H1 (cell line): ENCODE data around the gene CKM. TPM values are rescaled to one million over a fixed set of nuclear protein-coding genes. Genes with fewer than 3 reads are reported as not detected.

Experiments
- CTCF ChIA-PET: fragments of 300-600 bp; sonication (Branson Sonifier 250); formaldehyde crosslinking; loops from one replicate; lab custom pipeline; 2021; ENCODE audit not compliant: partially characterized antibody; lab: Charles Lee
- POLR2A ChIA-PET: fragments of 300-600 bp; sonication (Branson Sonifier 250); formaldehyde crosslinking; loops from one replicate; lab custom pipeline; 2021; ENCODE audit warnings: inconsistent platforms; ENCODE audit not compliant: partially characterized antibody; lab: Charles Lee
- DNase-seq, 2 experiments: peaks; one replicate each; pipeline versions ENCODE4 v3.0.0 to v3.0.0-alpha.2; 2010 to 2022; ENCODE audit warnings: low spot score in 2 of 2, low read depth in 1 of 2, mixed read lengths in 1 of 2
- FAIRE-seq: peaks from 2 replicates; lab custom pipeline; 2011; peaks lifted over from hg19 to GRCh38; lab: Jason Lieb, UNC
- H2AFZ ChIP-seq: 2 replicates; pipeline ENCODE4 v1.8.1; 2012; ENCODE audit warnings: low read length, inconsistent platforms
- H2AK5ac ChIP-seq: 2 replicates; pipeline ENCODE4 v1.6.1; 2013; ENCODE audit warnings: low read depth, low read length
- H2BK120ac ChIP-seq: replicated peaks from 2 replicates; pipeline ENCODE3; 2013; ENCODE audit warnings: low read depth, low read length, inconsistent platforms
- H2BK12ac ChIP-seq: 2 replicates; pipeline ENCODE4 v1.6.1; 2013; ENCODE audit warnings: low read depth, low read length
- H2BK15ac ChIP-seq: 2 replicates; pipeline ENCODE4 v1.6.1; 2013; ENCODE audit warnings: low read length
- H2BK20ac ChIP-seq: 2 replicates; pipeline ENCODE4 v1.6.1; 2013; ENCODE audit warnings: low read length
- H2BK5ac ChIP-seq: 2 replicates; pipeline ENCODE4 v1.6.1; 2013; ENCODE audit warnings: low read depth, low read length
- H3K14ac ChIP-seq: 2 replicates; pipeline ENCODE4 v1.6.1; 2013; ENCODE audit warnings: inconsistent platforms; ENCODE audit not compliant: insufficient read length
- H3K18ac ChIP-seq: 2 replicates; pipeline ENCODE4 v1.6.1; 2013; ENCODE audit warnings: low read length; ENCODE audit errors: extremely low read depth
- H3K23ac ChIP-seq: 2 replicates; pipeline ENCODE4 v1.6.1; 2013; ENCODE audit warnings: inconsistent platforms; ENCODE audit not compliant: insufficient read length
- H3K23me2 ChIP-seq: 2 replicates; pipeline ENCODE4 v1.6.1; 2013; ENCODE audit warnings: low read depth, low read length
- H3K27ac ChIP-seq: 2 replicates; pipeline ENCODE4 v1.6.1; 2011; ENCODE audit warnings: low read depth, low read length, inconsistent platforms
- H3K27me3 ChIP-seq, 4 experiments: replicated peaks in 1 of 4; 1 replicate in 1 of 4; 2 replicates in 3 of 4; pipeline versions ENCODE4 v1.6.1 to v1.8.1; 2011 to 2013; ENCODE audit warnings: low read length in 3 of 4, mild to moderate bottlenecking in 3 of 4, inconsistent platforms in 2 of 4, mixed read lengths in 2 of 4, moderate library complexity in 1 of 4; ENCODE audit not compliant: control insufficient read depth in 3 of 4, insufficient read depth in 3 of 4; ENCODE audit errors: extremely low read depth in 1 of 4
- H3K36me3 ChIP-seq, 4 experiments: 2 replicates each; pipeline versions ENCODE4 v1.6.1 to v1.8.1; 2011 to 2013; ENCODE audit warnings: mild to moderate bottlenecking in 4 of 4, low read length in 3 of 4, moderate library complexity in 2 of 4, control low read depth in 1 of 4, inconsistent platforms in 1 of 4; ENCODE audit not compliant: insufficient read depth in 4 of 4, control insufficient read depth in 2 of 4
- H3K4ac ChIP-seq: replicated peaks from 2 replicates; pipeline ENCODE3; 2013; ENCODE audit warnings: low read length, low read depth, mixed read lengths, inconsistent platforms; ENCODE audit not compliant: insufficient read length
- H3K4me1 ChIP-seq, 4 experiments: replicated peaks in 1 of 4; 1 replicate in 1 of 4; 2 replicates in 3 of 4; pipeline versions ENCODE4 v1.6.1 to v1.8.1; 2011 to 2013; ENCODE audit warnings: low read length in 3 of 4, inconsistent platforms in 2 of 4, mixed read lengths in 1 of 4; ENCODE audit not compliant: insufficient read depth in 4 of 4, control insufficient read depth in 3 of 4
- H3K4me2 ChIP-seq, 2 experiments: 2 replicates each; pipeline versions ENCODE4 v1.6.1 to v1.8.1; 2011 to 2013; ENCODE audit warnings: low read depth in 2 of 2, low read length in 2 of 2, control low read depth in 1 of 2, inconsistent platforms in 1 of 2, mild to moderate bottlenecking in 1 of 2; ENCODE audit not compliant: insufficient read depth in 1 of 2
- H3K4me3 ChIP-seq, 4 experiments: fragments of 200-600, 300-600 bp in 1 of 4; sonication (generic), shearing (Covaris generic), sonication (Bioruptor Twin) in 1 of 4; 2 replicates each; pipeline versions ENCODE4 v1.5.1 to v1.8.1; 2011 to 2016; ENCODE audit warnings: low read length in 4 of 4, low read depth in 3 of 4, control low read depth in 2 of 4, inconsistent platforms in 2 of 4, mild to moderate bottlenecking in 2 of 4, mixed read lengths in 1 of 4, moderate library complexity in 1 of 4; ENCODE audit not compliant: insufficient read depth in 2 of 4; ENCODE audit errors: extremely low read depth in 1 of 4
- H3K56ac ChIP-seq: replicated peaks from 2 replicates; pipeline ENCODE3; 2013; ENCODE audit warnings: low read depth, mild to moderate bottlenecking, mixed read lengths, low read length, inconsistent platforms; ENCODE audit not compliant: insufficient read length
- H3K79me1 ChIP-seq: 2 replicates; pipeline ENCODE4 v1.6.1; 2013; ENCODE audit warnings: low read depth, low read length, control low read depth
- H3K79me2 ChIP-seq, 2 experiments: 2 replicates each; pipeline versions ENCODE4 v1.6.1 to v1.8.1; 2012 to 2013; ENCODE audit warnings: low read length in 2 of 2, mild to moderate bottlenecking in 2 of 2, inconsistent platforms in 1 of 2; ENCODE audit not compliant: insufficient read depth in 2 of 2, control insufficient read depth in 1 of 2
- H3K9ac ChIP-seq, 4 experiments: replicated peaks in 1 of 4; 1 replicate in 1 of 4; 2 replicates in 3 of 4; pipeline versions ENCODE4 v1.6.1 to v1.8.1; 2011 to 2013; ENCODE audit warnings: low read depth in 3 of 4, low read length in 3 of 4, control low read depth in 2 of 4, mild to moderate bottlenecking in 2 of 4, moderate library complexity in 2 of 4, inconsistent platforms in 1 of 4; ENCODE audit errors: extremely low read depth in 1 of 4
- H3K9me3 ChIP-seq, 2 experiments: 2 replicates each; pipeline versions ENCODE4 v1.6.1 to v1.8.1; 2012 to 2013; ENCODE audit warnings: mild to moderate bottlenecking in 2 of 2, moderate library complexity in 2 of 2, control low read depth in 1 of 2, inconsistent platforms in 1 of 2, low read depth in 1 of 2, low read length in 1 of 2, mixed read lengths in 1 of 2; ENCODE audit not compliant: insufficient read depth in 2 of 2
- H4K20me1 ChIP-seq, 2 experiments: replicated peaks in 1 of 2; 2 replicates each; pipeline versions ENCODE3 to v1.8.1; 2011 to 2013; ENCODE audit warnings: inconsistent platforms in 2 of 2, low read length in 2 of 2, mild to moderate bottlenecking in 1 of 2; ENCODE audit not compliant: insufficient read depth in 2 of 2, control insufficient read depth in 1 of 2
- H4K5ac ChIP-seq: 2 replicates; pipeline ENCODE4 v1.6.1; 2013; ENCODE audit warnings: low read length, low read depth, mixed read lengths, inconsistent platforms; ENCODE audit not compliant: insufficient read length
- H4K8ac ChIP-seq: 2 replicates; pipeline ENCODE4 v1.8.0; 2013; ENCODE audit warnings: mild to moderate bottlenecking, moderate library complexity, low read length, inconsistent platforms; ENCODE audit not compliant: insufficient read depth; ENCODE audit errors: extremely low read depth
- H4K91ac ChIP-seq: replicated peaks from 2 replicates; pipeline ENCODE3; 2013; ENCODE audit warnings: low read length, mixed read lengths, inconsistent platforms; ENCODE audit not compliant: insufficient read length
- ATF2 ChIP-seq: IDR thresholded peaks from 2 replicates; pipeline ENCODE4 v1.6.1; 2012; ENCODE audit warnings: low read length, inconsistent platforms
- BCL11A ChIP-seq, 2 experiments: IDR thresholded peaks; one replicate each; pipeline ENCODE4 v1.6.1; 2011; ENCODE audit warnings: low read depth in 2 of 2, low read length in 2 of 2, mild to moderate bottlenecking in 2 of 2
- CTBP2 ChIP-seq: IDR thresholded peaks from 2 replicates; pipeline ENCODE4 v1.7.0; 2011; ENCODE audit warnings: borderline replicate concordance, mild to moderate bottlenecking, moderate library complexity, mixed read lengths, low read length; ENCODE audit not compliant: insufficient read depth, insufficient read length
- KDM4A ChIP-seq: IDR thresholded peaks from one replicate; pipeline ENCODE4 v1.7.1; 2012; ENCODE audit warnings: low read depth, mild to moderate bottlenecking, moderate library complexity, low read length, inconsistent platforms; ENCODE audit not compliant: severe bottlenecking
- MAX ChIP-seq: IDR thresholded peaks from 2 replicates; pipeline ENCODE4 v1.6.1; 2012; ENCODE audit warnings: inconsistent platforms
- POLR2A ChIP-seq, 2 experiments: IDR thresholded peaks; 1 replicate in 1 of 2; 2 replicates in 1 of 2; pipeline ENCODE4 v1.6.1; 2011; ENCODE audit warnings: low read depth in 2 of 2, low read length in 2 of 2, mild to moderate bottlenecking in 2 of 2; ENCODE audit errors: control extremely low read depth in 1 of 2
- SAP30 ChIP-seq: fragments of 300-600 bp; sonication (generic); IDR thresholded peaks from 2 replicates; pipeline ENCODE4 v1.7.1; 2012; ENCODE audit warnings: low read length, moderate library complexity, mild to moderate bottlenecking, inconsistent platforms; ENCODE audit not compliant: insufficient read depth, insufficient replicate concordance
- SIN3A ChIP-seq, 2 experiments: IDR thresholded peaks in 1 of 2; conservative IDR thresholded peaks in 1 of 2; 2 replicates each; pipeline ENCODE4 v1.6.1; 2011 to 2012; ENCODE audit warnings: low read length in 2 of 2, improper control_type of control experiment in 1 of 2, low read depth in 1 of 2, mild to moderate bottlenecking in 1 of 2
- SIRT6 ChIP-seq: IDR thresholded peaks from one replicate; pipeline ENCODE4 v1.7.1; 2012; ENCODE audit warnings: low read length, inconsistent platforms
- USF2 ChIP-seq: IDR thresholded peaks from 2 replicates; pipeline ENCODE4 v1.6.1; 2011; ENCODE audit warnings: low read length, improper control_type of control experiment
- YY1 ChIP-seq: IDR thresholded peaks from 2 replicates; pipeline ENCODE4 v1.6.1; 2011; ENCODE audit warnings: low read depth, mild to moderate bottlenecking, low read length
- WGBS, 2 experiments: shearing (Covaris generic) in 1 of 2; methylation state at CpG; one replicate each; pipeline versions ENCODE4 v1.1.6 to v1.1.7; 2013 to 2015; ENCODE audit warnings: low lambda C conversion rate in 2 of 2, mixed read lengths in 2 of 2, inconsistent platforms in 1 of 2, low coverage in 1 of 2, missing lambda C conversion rate in 1 of 2; ENCODE audit not compliant: insufficient replicate concordance in 2 of 2, insufficient coverage in 1 of 2, insufficient read length in 1 of 2; ENCODE audit errors: extremely low coverage in 1 of 2, missing lambda C conversion rate in 1 of 2; 5-methylcytosine and 5-hydroxymethylcytosine counted together
- polyA plus RNA-seq, 7 experiments: library from polyadenylated mRNA; depleted of rRNA in 3 of 7; stranded (reverse) in 5 of 7; unstranded in 2 of 7; fragments of >200 nt in 5 of 7; fragments of 200-250 nt in 2 of 7; gene quantifications; 1 replicate in 5 of 7; 2 replicates in 1 of 7; 4 replicates in 1 of 7; pipeline versions ENCODE4 v1.2.1 to v1.2.3, GENCODE V29; 2011 to 2013; ENCODE audit warnings: missing spikeins in 2 of 7, mixed read lengths in 2 of 7
- total RNA-seq: library from RNA; stranded (reverse); fragmentation: NEBNext Ultra II Directional; extraction: Animal tissue kit (Norgen Biotek cat#: 25700); gene quantifications from 2 replicates; pipeline ENCODE4 v1.2.1, GENCODE V29; 2021

CKM gene
- total and polyA plus RNA-seq, 2 of the 8 experiments (the other 6 are each of a cell fraction or from before 2014, with no cell fraction given), result 0.08 TPM; not detected in 1

GRCh38 chr19:45276284-45276687, 46.4 kb downstream of the CKM start:
- no peak overlapping the region for H3K14ac ChIP-seq
- no peak for FAIRE-seq
- CTCF ChIA-PET, result interaction anchor here (1.1 to 1.2 kb wide), 2 partner anchors 20 to 76 kb away, joined by 3 to 4 read pairs; no protein-coding TSS in a partner anchor
- H3K4me1 ChIP-seq, result no peaks in the 10 kb centered on the region
- no peak overlapping the region for H4K5ac ChIP-seq
- no peaks in the 10 kb centered on the region for H3K79me2 ChIP-seq
- H3K23me2 ChIP-seq, result no peaks in the 10 kb centered on the region
- no peaks in the 10 kb centered on the region for H3K9me3 ChIP-seq
- H3K4ac ChIP-seq, result no peak overlapping the region
- H2BK12ac ChIP-seq, result no peak overlapping the region
- no peak for DNase-seq
- no peak overlapping the region for H2BK20ac ChIP-seq
- H3K27me3 ChIP-seq, result no peaks in the 10 kb centered on the region
- no peak overlapping the region for H2AK5ac ChIP-seq
- no peak overlapping the region for H4K8ac ChIP-seq
- WGBS, 2 experiments, result 87% methylated on average over 4 of the region's 7 CpGs; no CpG with 5 or more reads in 1 of the 2 experiments
- H4K91ac ChIP-seq, result no peak overlapping the region
- H2BK120ac ChIP-seq, result no peak overlapping the region
- H3K36me3 ChIP-seq, result peaks cover 8 to 16% (median 11%) of the 10 kb centered on the region in 4 experiments; a peak in 6 of 8 replicates
- H3K23ac ChIP-seq, result no peak overlapping the region
- H3K56ac ChIP-seq, result no peak overlapping the region
- H2BK5ac ChIP-seq, result no peak overlapping the region
- H3K18ac ChIP-seq, result no peak overlapping the region
- no peak overlapping the region for H3K9ac ChIP-seq
- POLR2A ChIA-PET, result no interaction called here
- no peak overlapping the region for H3K4me2 ChIP-seq
- H2BK15ac ChIP-seq, result no peak overlapping the region
- no peaks in the 10 kb centered on the region for H3K79me1 ChIP-seq
- H4K20me1 ChIP-seq, result peaks cover 0 to 2% of the 10 kb centered on the region in 2 experiments
- no peak overlapping the region for H2AFZ ChIP-seq
- no peak overlapping the region for H3K27ac ChIP-seq
- H3K4me3 ChIP-seq, result no peak overlapping the region
- no peak for TF ChIP-seq CTBP2
- TF ChIP-seq KDM4A, result no peak
- no peak for TF ChIP-seq YY1
- TF ChIP-seq ATF2, result no peak
- no peak for TF ChIP-seq SAP30
- no peak for TF ChIP-seq SIN3A (conservative IDR thresholded peaks at IDR 0.05 in 1 of 2, IDR thresholded peaks at IDR 0.05 in 1 of 2; ENCODE audit: low read depth in 1 of 2, low read length in 2 of 2)
- TF ChIP-seq BCL11A (IDR thresholded peaks at IDR 0.05; ENCODE audit: low read depth in 2 of 2, low read length in 2 of 2), result no peak
- no peak for TF ChIP-seq POLR2A (IDR thresholded peaks at IDR 0.05; ENCODE audit: control extremely low read depth in 1 of 2, low read depth in 2 of 2, low read length in 2 of 2)
- TF ChIP-seq MAX, result no peak
- no peak for TF ChIP-seq SIRT6
- TF ChIP-seq USF2, result no peak
